Measurements from ENCODE around the gene RBM38.

The RBM38 gene

GRCh38 chr20:57455386-57455785 is 64.2 kb downstream of the RBM38 start:
- no peak for DNase-seq (ENCODE audit: low read depth)

DNA sequence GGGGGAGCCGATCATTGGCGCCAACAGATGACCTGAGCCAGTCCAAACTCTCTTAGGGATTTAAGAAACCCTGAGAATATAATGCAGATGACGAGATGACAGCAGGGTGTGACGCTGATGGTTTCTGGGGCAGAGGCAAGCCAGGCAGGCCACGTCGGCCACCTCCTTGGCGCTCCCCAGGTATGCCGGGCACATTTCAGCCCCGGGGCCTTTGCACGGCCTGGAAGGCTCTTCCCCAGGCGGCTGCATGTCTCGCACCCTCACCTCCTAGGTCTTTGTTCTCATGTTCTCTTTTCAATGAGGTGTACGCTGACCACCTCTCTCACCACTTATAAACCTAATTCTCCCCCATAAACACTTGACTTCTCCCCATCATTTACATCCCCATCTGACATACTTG is 64.9 kb downstream of the RBM38 start:
- no peak for DNase-seq (ENCODE audit: low read depth)

DNA sequence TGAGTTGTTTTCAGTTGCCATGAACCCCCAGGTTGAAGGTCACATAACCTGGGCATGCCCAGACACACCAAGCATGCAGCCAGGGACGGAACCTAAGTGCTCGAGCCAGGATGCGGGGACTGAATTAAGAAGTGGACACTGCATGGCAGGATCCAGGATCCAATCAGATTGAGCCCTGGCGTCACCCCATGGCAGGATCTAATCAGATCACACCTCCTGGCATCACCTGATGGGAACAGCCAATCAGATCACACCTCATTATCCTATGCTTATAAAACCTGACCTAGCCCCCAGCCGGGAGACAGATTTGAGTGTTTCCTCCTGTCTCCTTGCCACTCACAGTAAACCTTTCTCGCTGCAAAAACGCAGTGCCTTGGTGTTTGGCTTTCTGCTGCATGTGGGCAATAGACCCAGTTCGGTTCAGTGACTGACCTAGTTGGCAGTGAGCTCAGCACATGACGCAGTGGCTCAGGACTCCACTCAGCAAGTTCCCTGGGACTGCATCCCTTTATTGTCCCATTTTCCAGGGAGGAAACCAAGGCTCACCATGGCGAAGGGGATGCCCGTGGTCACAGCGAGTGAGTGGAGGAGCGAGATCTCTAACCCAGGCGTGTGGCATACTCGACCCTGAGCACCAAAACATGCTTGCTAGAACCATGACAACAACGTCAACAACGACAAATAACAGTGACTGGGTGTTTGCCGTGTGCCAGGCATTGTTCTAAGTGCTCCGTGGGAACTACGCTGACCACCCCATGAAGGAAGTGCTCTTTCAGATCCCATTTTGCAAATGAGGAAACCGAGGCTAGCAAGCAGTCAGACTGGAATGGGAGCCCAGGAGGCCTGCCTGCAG is 66.3 kb downstream of the RBM38 start:
- no peak for DNase-seq (ENCODE audit: low read depth)

DNA sequence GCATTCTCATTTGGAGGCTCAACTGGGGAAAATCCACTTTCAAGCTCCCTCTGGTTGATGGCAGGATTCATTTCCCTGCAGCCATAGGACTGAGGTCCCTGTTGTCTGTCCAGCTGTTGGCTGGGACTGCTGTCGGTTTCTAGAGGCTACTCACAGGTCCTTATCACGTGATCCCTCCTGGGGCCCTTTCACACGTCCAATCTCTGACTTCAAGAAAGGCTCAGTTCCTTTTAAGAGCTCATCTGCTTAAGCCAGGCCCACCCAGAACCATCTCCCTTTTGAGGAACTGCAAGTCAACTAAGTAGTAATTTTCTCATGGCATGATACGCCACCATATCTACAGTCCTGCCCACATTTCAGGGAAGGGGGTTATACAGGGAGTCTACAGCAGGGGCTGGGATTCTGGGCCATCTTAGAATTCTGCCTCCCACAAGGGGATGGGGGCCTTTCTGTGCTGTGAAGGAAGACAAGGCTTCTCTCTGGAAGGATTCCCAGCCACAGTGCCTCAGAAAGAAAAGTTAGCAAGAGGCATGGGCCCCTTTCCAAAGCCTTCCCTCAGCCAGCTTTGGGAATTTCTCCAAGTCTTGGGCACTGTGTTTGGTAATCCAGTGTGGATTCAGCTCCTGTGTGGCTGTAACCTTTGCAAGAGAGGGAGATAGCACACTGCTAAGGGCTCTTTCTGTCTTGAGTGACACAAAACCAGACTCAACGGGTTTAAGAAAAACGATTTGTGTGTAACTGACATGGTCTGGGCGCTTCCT is 67.4 kb downstream of the RBM38 start:
- no peak for DNase-seq (ENCODE audit: low read depth)
